Spinal cord (tissue), 10 donors: Measurements from ENCODE around the gene LRRC4B. TPM values are rescaled to one million over a fixed set of nuclear protein-coding genes. Genes with fewer than 3 reads are reported as not detected.

Experiments used
- DNase-seq, 6 donors: peaks; one replicate each; pipeline versions ENCODE4 v3.0.0 to v3.0.0-alpha.2; 2013 to 2015; ENCODE audit warnings: low spot score in 6 of 6, low read depth in 4 of 6
- H3K27ac ChIP-seq: one replicate; pipeline ENCODE4 v1.5.1; 2013; ENCODE audit warnings: low read depth, low read length, control low read depth
- H3K27me3 ChIP-seq: one replicate; pipeline ENCODE4 v1.6.1; 2013; ENCODE audit warnings: low read length; ENCODE audit not compliant: control insufficient read depth, insufficient read depth
- H3K36me3 ChIP-seq: one replicate; pipeline ENCODE4 v1.6.1; 2013; ENCODE audit warnings: low read length; ENCODE audit not compliant: control insufficient read depth, insufficient read depth
- H3K4me1 ChIP-seq: one replicate; pipeline ENCODE4 v1.6.1; 2013; ENCODE audit warnings: low read length; ENCODE audit not compliant: control insufficient read depth, insufficient read depth
- H3K4me3 ChIP-seq: one replicate; pipeline ENCODE4 v1.5.1; 2013; ENCODE audit warnings: low read depth, low read length, control low read depth
- H3K9me3 ChIP-seq: one replicate; pipeline ENCODE4 v1.6.1; 2013; ENCODE audit warnings: low read length; ENCODE audit not compliant: control insufficient read depth, insufficient read depth
- WGBS: methylation state at CpG from one replicate; pipeline ENCODE4 v1.1.5; 2013; ENCODE audit warnings: missing lambda C conversion rate; ENCODE audit not compliant: insufficient coverage; 5-methylcytosine and 5-hydroxymethylcytosine counted together
- polyA plus RNA-seq, 2 donors: library from polyadenylated mRNA; unstranded; fragments of 120-200 nt; gene quantifications; one replicate each; pipeline ENCODE4 v1.2.1, GENCODE V29; 2013; ENCODE audit not compliant: insufficient read length in 2 of 2
- total RNA-seq, 2 donors: library from RNA; depleted of rRNA in 1 of 2; stranded (reverse); fragments of 120-200 nt in 1 of 2; fragments of >200 nt in 1 of 2; gene quantifications; one replicate each; pipeline versions ENCODE4 v1.2.3 to v1.2.4, GENCODE V29; 2013 to 2014
- donor health status: healthy.

Gene LRRC4B
- total and polyA plus RNA-seq, 4 donors = 30.4 to 209 (median 132) TPM

- H3K4me3 ChIP-seq = no peak overlapping the region
- no peaks in the 10 kb centered on the region for H3K27me3 ChIP-seq
- peaks cover 69% of the 10 kb centered on the region for H3K4me1 ChIP-seq
- H3K27ac ChIP-seq = no peak overlapping the region
- peaks cover 68% of the 10 kb centered on the region for H3K36me3 ChIP-seq
- 25% methylated on average over 8 of the region's 9 CpGs for WGBS
- peak in 1 of 6 donors; percentile 49 for DNase-seq
- H3K9me3 ChIP-seq = no peaks in the 10 kb centered on the region
Measured at GRCh38 chr19:50562996-50563395, 5.2 kb downstream of the LRRC4B start.

DNA sequence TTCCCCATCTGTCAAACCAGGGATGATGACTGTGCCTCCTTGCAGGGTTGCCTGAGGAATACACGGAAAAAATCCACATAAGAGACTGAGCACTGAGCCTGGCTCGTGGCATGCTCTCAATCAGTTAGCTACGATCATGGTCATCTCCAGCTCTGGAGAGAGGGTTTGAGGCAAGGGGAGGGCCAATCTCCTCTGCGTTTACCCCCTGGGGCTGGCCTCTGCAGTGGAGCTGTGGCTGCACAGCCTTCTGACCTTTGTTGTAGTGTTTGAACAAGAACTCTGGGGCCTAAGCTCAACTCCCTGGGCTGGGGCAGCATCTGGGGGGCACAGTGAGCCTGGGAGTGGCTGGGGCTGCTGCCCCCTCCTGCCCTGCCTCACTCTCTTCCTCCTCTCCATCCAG lies 5.9 kb downstream of the LRRC4B start:
- Histone ChIP-seq H3K36me3 (peaks cover 68% of the 10 kb centered on the region), H3K27me3 (no peaks in the 10 kb centered on the region), H3K9me3 (no peaks in the 10 kb centered on the region), H3K4me1 (peaks cover 71% of the 10 kb centered on the region), H3K4me3 (no peak overlapping the region), H3K27ac (no peak overlapping the region)
- DNase-seq = no peak
- WGBS = 53% methylated on average over 4 of the region's 4 CpGs

GRCh38 chr19:50559636-50560035 lies 8.6 kb downstream of the LRRC4B start:
- Histone ChIP-seq H3K27ac (no peak overlapping the region), H3K4me1 (peaks cover 72% of the 10 kb centered on the region), H3K27me3 (no peaks in the 10 kb centered on the region), H3K9me3 (no peaks in the 10 kb centered on the region), H3K36me3 (peaks cover 80% of the 10 kb centered on the region), H3K4me3 (no peak overlapping the region)
- WGBS = 50% methylated on average over 9 of the region's 10 CpGs
- DNase-seq = no peak

- Histone ChIP-seq H3K36me3 (peaks cover 80% of the 10 kb centered on the region), H3K4me1 (peaks cover 61% of the 10 kb centered on the region), H3K27me3 (no peaks in the 10 kb centered on the region), H3K9me3 (no peaks in the 10 kb centered on the region), H3K27ac (no peak overlapping the region), H3K4me3 (no peak overlapping the region)
- no peak for DNase-seq
- 72% methylated on average over 13 of the region's 13 CpGs for WGBS
Measured at GRCh38 chr19:50558449-50558848, 9.8 kb downstream of the LRRC4B start.

DNA sequence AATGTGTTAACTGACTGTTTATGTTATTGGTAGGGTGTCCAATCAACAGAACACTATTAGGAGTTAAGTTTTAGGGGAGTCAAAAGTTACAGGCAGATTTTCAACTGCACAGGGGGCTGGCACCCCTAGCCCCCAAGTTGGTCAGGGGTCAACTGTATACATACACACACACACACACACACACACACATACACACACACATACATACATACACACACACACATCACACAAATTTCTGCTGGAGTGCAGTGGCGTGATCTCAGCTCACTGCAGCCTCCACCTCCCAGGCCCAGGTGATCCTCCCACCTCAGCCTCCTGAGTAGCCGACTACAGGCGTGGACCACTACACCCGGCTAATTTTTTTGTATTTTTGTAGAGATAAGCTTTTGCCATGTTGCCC lies 10.2 kb downstream of the LRRC4B start:
- Histone ChIP-seq H3K9me3 (no peaks in the 10 kb centered on the region), H3K4me3 (no peak overlapping the region), H3K27me3 (no peaks in the 10 kb centered on the region), H3K36me3 (peaks cover 77% of the 10 kb centered on the region), H3K4me1 (peaks cover 58% of the 10 kb centered on the region), H3K27ac (no peak overlapping the region)
- WGBS = no CpG with 5 or more reads among the region's 4 CpGs
- no peak for DNase-seq

DNA sequence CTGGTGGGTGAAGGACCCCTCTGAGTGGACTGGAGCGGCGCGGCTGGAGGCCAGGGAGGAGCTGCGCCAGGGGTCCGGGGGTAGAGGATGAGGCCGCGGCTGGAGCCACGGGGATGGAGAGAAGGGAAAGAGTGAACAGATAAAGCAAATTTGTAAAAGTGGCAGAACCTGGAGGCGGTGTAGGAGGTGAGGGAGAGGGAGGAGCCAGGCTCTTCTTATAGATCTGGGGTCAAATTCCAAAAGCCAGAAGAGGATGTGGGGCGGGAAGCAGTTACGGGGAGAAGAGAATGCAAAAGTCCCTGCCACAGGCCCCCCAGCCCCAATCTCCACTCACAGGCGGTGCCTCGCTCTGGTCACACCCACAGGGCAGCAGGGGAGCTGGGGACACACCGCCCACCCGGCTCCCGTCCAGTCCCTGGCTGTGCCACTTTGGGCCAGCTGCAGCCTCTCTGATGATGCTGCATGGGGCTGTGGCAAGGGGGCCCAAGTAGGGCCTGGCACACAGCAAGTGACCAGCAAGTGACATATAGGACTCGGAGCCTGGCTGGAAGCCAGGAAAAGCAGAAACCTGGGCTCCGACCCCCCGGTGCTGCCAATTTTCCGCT lies 11.1 kb downstream of the LRRC4B start:
- H3K27ac ChIP-seq = no peak overlapping the region
- H3K36me3 ChIP-seq = peaks cover 68% of the 10 kb centered on the region
- no peak for DNase-seq
- peaks cover 58% of the 10 kb centered on the region for H3K4me1 ChIP-seq
- H3K27me3 ChIP-seq = no peaks in the 10 kb centered on the region
- H3K9me3 ChIP-seq = no peaks in the 10 kb centered on the region
- WGBS = 19% methylated on average over 18 of the region's 20 CpGs
- H3K4me3 ChIP-seq = peak overlapping the region; percentile 49

DNA sequence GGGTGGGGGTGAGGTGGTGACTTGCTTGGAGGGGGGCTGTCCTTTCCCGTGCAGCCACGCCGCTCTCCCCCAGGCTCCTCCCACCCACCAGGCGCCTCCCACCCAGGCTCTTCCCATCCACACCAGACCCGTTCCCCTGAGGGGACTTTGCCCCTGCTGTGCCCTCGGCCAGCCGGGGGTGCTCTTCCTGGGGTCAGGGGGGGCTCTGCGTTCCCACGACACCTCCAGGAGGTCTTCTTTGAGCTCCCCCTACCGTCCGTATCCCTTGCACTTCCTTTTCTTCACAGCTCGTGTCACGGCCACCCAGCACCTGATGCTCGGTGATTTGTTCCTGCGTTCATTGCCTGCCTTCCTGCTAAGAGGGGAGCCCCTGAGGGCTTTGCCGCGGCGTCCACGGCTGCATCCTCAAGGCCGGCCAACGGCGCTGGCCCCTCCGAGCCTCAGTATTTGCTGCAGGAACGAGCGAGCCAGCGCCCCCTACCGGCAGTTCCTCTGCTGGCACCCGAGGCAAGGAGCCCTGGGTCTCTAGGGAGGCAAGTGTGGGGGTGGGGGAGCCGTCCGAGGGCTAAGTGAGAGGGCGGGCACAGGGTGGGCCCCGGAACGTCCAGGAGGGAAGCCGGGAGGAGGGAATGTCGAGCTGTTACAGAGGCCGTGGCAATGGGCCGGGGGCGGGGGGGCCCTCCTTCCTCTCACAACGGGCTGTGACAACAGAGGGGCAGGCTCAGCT lies 11.8 kb downstream of the LRRC4B start:
- Histone ChIP-seq H3K4me3 (peak overlapping the region; percentile 49), H3K9me3 (no peaks in the 10 kb centered on the region), H3K27ac (peak overlapping the region; percentile 40), H3K36me3 (peaks cover 63% of the 10 kb centered on the region), H3K4me1 (peaks cover 64% of the 10 kb centered on the region), H3K27me3 (no peaks in the 10 kb centered on the region)
- DNase-seq = peak in 3 of 6 donors; percentile 73 to 93 (median 89)
- WGBS = 5% methylated on average over 36 of the region's 39 CpGs

DNA sequence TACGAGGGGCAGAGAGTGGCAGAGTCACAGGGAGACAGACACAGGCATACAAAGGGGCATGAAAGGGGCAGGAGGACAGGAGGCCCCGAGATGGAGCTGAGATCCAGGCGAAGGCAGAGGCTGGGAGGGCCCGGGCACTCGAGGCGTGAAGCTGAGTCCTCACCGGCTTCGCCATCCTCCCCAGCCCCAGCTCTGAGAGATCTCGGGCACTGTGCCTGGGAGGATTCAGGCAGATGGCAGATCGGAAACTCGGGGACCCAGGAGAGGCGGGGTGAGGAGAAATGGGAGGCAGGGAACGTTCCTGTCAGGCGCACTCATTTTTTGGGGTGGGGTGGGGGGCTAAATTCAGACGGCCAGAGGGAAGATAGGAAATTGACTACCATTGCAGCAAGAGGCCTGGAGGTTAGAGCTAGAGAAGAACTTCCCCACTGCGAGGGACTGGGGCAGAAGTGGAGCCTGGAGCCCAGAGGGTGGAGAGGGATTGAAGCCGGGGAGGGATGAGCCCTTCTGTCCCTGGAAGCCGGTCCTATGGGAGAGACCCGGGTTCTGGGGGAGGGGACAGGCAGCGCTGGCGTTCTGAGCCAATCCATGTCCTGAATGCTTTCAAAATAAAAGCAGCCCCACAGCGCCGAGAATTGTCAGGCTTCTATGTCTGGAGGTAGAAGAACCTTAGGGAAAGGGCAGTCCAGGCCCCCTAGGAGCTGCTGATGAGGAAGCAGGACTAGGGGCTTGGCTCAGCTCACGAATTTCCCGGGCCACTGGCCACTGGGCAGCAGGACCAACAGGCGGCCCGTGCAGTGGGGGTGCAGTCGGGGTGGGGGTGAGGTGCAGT lies 12.6 kb downstream of the LRRC4B start:
- H3K27me3 ChIP-seq = no peaks in the 10 kb centered on the region
- peaks cover 71% of the 10 kb centered on the region for H3K4me1 ChIP-seq
- H3K4me3 ChIP-seq = no peak overlapping the region
- DNase-seq = peak in 1 of 6 donors; percentile 53
- H3K27ac ChIP-seq = no peak overlapping the region
- 36% methylated on average over 17 of the region's 28 CpGs for WGBS
- peaks cover 57% of the 10 kb centered on the region for H3K36me3 ChIP-seq
- no peaks in the 10 kb centered on the region for H3K9me3 ChIP-seq

DNA sequence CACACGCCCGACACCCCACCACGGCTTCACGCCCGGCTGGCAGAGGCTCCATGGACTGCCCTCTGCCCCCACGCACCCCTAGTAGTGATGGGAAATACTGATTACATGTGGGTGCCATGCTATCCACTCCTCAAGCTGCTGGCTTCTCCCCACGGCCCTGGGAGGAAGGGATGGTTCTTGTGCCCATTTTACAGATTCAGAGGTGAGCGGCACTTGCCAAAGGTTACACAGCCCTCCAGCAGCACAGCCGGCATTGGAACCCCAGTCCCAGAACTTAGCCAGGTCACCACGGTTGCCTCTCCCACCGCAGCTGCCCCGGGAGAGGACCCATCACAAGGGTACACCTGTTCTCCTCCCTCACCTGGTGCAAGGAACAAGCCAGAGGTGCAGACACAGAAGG lies 13.2 kb downstream of the LRRC4B start:
- no peak for DNase-seq
- Histone ChIP-seq H3K36me3 (peaks cover 55% of the 10 kb centered on the region), H3K4me1 (peaks cover 78% of the 10 kb centered on the region), H3K27ac (no peak overlapping the region), H3K27me3 (no peaks in the 10 kb centered on the region), H3K4me3 (no peak overlapping the region), H3K9me3 (no peaks in the 10 kb centered on the region)
- WGBS = 83% methylated on average over 5 of the region's 12 CpGs
